ENCODE data around the gene NT5E. TPM values are rescaled to one million over a fixed set of nuclear protein-coding genes. Genes with fewer than 3 reads are reported as not detected.
A peak's percentile ranks its signal among the peaks of the same experiment; 100 is the strongest.

The NT5E gene
- total RNA-seq, 1 donor from 2014 or later: 18.0 TPM

DNA sequence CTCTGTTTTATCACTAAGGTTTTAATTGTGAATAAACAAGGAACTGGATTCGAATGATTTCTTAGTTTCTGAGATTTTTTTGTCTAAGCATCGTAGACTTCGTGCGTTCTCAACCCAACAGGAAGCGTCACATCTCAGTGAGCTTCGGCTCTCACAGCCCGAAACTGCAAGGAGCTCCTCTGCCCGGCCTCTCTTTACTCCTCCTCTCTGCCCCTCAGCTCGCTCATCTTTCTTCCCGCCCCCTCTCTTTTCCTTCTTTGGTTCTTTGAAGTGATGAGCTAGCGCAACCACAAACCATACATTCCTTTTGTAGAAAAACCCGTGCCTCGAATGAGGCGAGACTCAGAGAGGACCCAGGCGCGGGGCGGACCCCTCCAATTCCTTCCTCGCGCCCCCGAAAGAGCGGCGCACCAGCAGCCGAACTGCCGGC is 480 bp upstream of the NT5E start:
- TF ChIP-seq CTCF (IDR thresholded peaks at IDR 0.05): no peak
- Histone ChIP-seq H3K9me3 (no peaks in the 10 kb centered on the region), H3K36me3 (no peaks in the 10 kb centered on the region), H3K4me1 (peaks cover 37% of the 10 kb centered on the region), H3K27ac (peak overlapping the region; percentile 79), H3K27me3 (ENCODE audit: low read depth) (peaks cover 22% of the 10 kb centered on the region), H3K4me3 (peak overlapping the region; percentile 66)
- peak in 1 of 2 donors; percentile 35 for ATAC-seq
- intact Hi-C loops (cut with DNase I): no loop called here
- no peak for DNase-seq

- peak overlapping the region; percentile 66 for H3K4me3 ChIP-seq
- peaks cover 22% of the 10 kb centered on the region for H3K27me3 ChIP-seq (ENCODE audit: low read depth)
- H3K9me3 ChIP-seq: no peaks in the 10 kb centered on the region
- H3K36me3 ChIP-seq: no peaks in the 10 kb centered on the region
- no peak overlapping the region for H3K27ac ChIP-seq
- no peak for DNase-seq
- ATAC-seq: no peak
- peaks cover 37% of the 10 kb centered on the region for H3K4me1 ChIP-seq
- intact Hi-C loops (cut with DNase I): no loop called here
- TF ChIP-seq CTCF (IDR thresholded peaks at IDR 0.05): no peak
Measured at GRCh38 chr6:85451565-85452306, 1.9 kb downstream of the NT5E start.

- ATAC-seq (no peak), DNase-seq (no peak)
- H3K4me3 ChIP-seq: no peak overlapping the region
- H3K27me3 ChIP-seq (ENCODE audit: low read depth): peaks cover 22% of the 10 kb centered on the region
- H3K4me1 ChIP-seq: peaks cover 37% of the 10 kb centered on the region
- no peak for TF ChIP-seq CTCF (IDR thresholded peaks at IDR 0.05)
- no peaks in the 10 kb centered on the region for H3K9me3 ChIP-seq
- H3K27ac ChIP-seq: no peak overlapping the region
- H3K36me3 ChIP-seq: no peaks in the 10 kb centered on the region
- intact Hi-C loops (cut with DNase I): no loop called here
Measured at GRCh38 chr6:85452441-85452881, 2.6 kb downstream of the NT5E start.

DNA sequence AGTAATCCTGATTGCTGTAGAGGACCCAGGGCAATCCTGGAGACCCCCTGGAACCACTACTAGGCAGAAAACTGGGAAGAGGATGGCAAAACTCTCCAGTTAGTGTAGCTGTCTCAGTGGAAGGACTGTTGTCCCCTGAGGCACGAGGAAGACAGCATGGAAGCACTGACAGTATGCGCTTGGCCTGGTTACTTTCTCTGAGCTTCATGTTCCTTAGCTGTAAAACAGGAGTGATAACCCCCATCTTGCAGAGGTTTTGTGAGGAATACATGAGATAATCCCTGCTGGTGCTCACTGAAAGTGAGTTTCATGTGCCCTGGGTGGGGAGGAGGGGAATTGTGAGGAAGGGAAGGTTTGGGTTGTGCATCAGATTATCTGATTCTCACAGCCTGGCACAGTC is 3.2 kb downstream of the NT5E start:
- no peak overlapping the region for H3K27ac ChIP-seq
- intact Hi-C loops (cut with DNase I): no loop called here
- no peak overlapping the region for H3K4me3 ChIP-seq
- H3K36me3 ChIP-seq: no peaks in the 10 kb centered on the region
- peaks cover 21% of the 10 kb centered on the region for H3K27me3 ChIP-seq (ENCODE audit: low read depth)
- no peaks in the 10 kb centered on the region for H3K9me3 ChIP-seq
- no peak for DNase-seq
- peaks cover 41% of the 10 kb centered on the region for H3K4me1 ChIP-seq
- no peak for TF ChIP-seq CTCF (IDR thresholded peaks at IDR 0.05)
- ATAC-seq: no peak

GRCh38 chr6:85453490-85453889 is 3.6 kb downstream of the NT5E start:
- H3K4me3 ChIP-seq: no peak overlapping the region
- H3K27ac ChIP-seq: no peak overlapping the region
- H3K27me3 ChIP-seq (ENCODE audit: low read depth): peaks cover 16% of the 10 kb centered on the region
- H3K4me1 ChIP-seq: peaks cover 44% of the 10 kb centered on the region
- intact Hi-C loops (cut with DNase I): no loop called here
- H3K36me3 ChIP-seq: no peaks in the 10 kb centered on the region
- ATAC-seq (no peak), DNase-seq (no peak)
- no peak for TF ChIP-seq CTCF (IDR thresholded peaks at IDR 0.05)
- H3K9me3 ChIP-seq: no peaks in the 10 kb centered on the region
